ENCODE data around the gene KLHDC1. TPM values are rescaled to one million over a fixed set of nuclear protein-coding genes. Genes with fewer than 3 reads are reported as not detected.

Gene KLHDC1
- total RNA-seq, 6 experiments from 2014 or later = 0.97 to 1.6 (median 1.2) TPM

DNA sequence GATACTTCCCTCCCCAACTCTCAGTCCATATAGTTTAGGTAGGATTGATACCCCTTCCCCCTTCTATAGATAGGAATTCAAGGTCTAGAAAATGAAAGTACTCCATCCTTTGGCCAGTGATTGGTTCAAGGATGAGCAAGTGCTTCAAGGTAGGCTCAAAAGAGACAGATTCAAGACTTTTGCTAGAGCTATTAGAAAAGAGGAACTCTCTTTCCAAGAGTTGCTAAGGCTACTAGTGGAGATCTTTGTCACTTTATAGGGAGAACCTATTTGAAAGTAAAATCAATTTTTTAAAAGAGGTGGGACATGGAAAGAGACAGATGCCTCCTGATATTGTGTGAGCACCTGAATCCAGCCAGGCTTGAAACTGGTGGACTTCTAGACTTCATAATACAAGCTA, 22.4 kb upstream of the KLHDC1 start:
- H3K36me3 Mint-ChIP-seq (ENCODE audit: low read depth) = peaks cover 20% of the 10 kb centered on the region; the same call in 1 of the 2 replicates
- no peaks in the 10 kb centered on the region for H3K27me3 Mint-ChIP-seq (ENCODE audit: insufficient read depth)
- H3K4me3 Mint-ChIP-seq = no peak overlapping the region
- H3K9me3 Mint-ChIP-seq = no peaks in the 10 kb centered on the region
- TF ChIP-seq, protein P1, sequence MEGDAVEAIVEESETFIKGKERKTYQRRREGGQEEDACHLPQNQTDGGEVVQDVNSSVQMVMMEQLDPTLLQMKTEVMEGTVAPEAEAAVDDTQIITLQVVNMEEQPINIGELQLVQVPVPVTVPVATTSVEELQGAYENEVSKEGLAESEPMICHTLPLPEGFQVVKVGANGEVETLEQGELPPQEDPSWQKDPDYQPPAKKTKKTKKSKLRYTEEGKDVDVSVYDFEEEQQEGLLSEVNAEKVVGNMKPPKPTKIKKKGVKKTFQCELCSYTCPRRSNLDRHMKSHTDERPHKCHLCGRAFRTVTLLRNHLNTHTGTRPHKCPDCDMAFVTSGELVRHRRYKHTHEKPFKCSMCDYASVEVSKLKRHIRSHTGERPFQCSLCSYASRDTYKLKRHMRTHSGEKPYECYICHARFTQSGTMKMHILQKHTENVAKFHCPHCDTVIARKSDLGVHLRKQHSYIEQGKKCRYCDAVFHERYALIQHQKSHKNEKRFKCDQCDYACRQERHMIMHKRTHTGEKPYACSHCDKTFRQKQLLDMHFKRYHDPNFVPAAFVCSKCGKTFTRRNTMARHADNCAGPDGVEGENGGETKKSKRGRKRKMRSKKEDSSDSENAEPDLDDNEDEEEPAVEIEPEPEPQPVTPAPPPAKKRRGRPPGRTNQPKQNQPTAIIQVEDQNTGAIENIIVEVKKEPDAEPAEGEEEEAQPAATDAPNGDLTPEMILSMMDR (IDR thresholded peaks at IDR 0.05) = no peak
- H3K4me1 Mint-ChIP-seq (ENCODE audit: low read depth) = no peaks in the 10 kb centered on the region
- H3K27ac Mint-ChIP-seq = no peak overlapping the region
- no peak for DNase-seq

- no peak overlapping the region for H3K4me3 Mint-ChIP-seq
- no peaks in the 10 kb centered on the region for H3K9me3 Mint-ChIP-seq
- TF ChIP-seq, protein P1 (IDR thresholded peaks at IDR 0.05) = no peak
- H3K36me3 Mint-ChIP-seq (ENCODE audit: low read depth) = peaks cover 20% of the 10 kb centered on the region; the same call in 1 of the 2 replicates
- H3K27me3 Mint-ChIP-seq (ENCODE audit: insufficient read depth) = no peaks in the 10 kb centered on the region
- no peak for DNase-seq
- no peaks in the 10 kb centered on the region for H3K4me1 Mint-ChIP-seq (ENCODE audit: low read depth)
- H3K27ac Mint-ChIP-seq = no peak overlapping the region
These were observed 19.3 kb upstream of the KLHDC1 start for GRCh38 chr14:49673586-49673985.

- Mint-ChIP-seq H3K9me3 (no peaks in the 10 kb centered on the region), H3K4me1 (ENCODE audit: low read depth) (peaks cover 12% of the 10 kb centered on the region), H3K36me3 (ENCODE audit: low read depth) (peaks cover 22% of the 10 kb centered on the region; the same call in 1 of the 2 replicates), H3K27me3 (ENCODE audit: insufficient read depth) (no peaks in the 10 kb centered on the region), H3K27ac (no peak overlapping the region), H3K4me3 (no peak overlapping the region)
- TF ChIP-seq, protein P1 (IDR thresholded peaks at IDR 0.05) = peak; percentile 50
- no peak for DNase-seq
These were observed 15.3 kb upstream of the KLHDC1 start for GRCh38 chr14:49677643-49678042.

GRCh38 chr14:49679271-49679670, 13.6 kb upstream of the KLHDC1 start:
- DNase-seq = peak; percentile 38
- no peaks in the 10 kb centered on the region for H3K27me3 Mint-ChIP-seq (ENCODE audit: insufficient read depth)

DNA sequence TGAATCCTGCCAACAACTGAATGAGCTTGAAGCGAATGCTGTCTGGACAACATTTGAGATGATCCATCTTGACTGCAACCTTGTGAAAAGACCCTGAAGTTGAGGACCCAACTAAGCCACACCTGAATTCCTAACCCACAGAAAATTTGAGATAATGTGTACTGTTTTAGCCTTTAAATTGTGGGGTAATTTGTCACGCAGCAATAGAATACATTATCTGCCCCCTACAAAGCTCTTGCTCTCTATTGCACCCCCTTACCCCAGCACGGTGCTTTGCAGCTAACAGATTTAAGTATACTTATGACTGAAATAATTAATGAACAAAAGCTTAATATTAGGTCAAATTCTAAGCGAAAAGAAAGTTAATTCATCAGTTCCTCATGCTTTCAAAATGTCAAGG, 6.5 kb upstream of the KLHDC1 start:
- H3K27me3 Mint-ChIP-seq (ENCODE audit: insufficient read depth) = no peaks in the 10 kb centered on the region
- TF ChIP-seq, protein P1 (IDR thresholded peaks at IDR 0.05) = no peak
- peak overlapping the region; percentile 34; the same call in 1 of the 2 replicates for H3K27ac Mint-ChIP-seq
- no peaks in the 10 kb centered on the region for H3K9me3 Mint-ChIP-seq
- H3K4me3 Mint-ChIP-seq = peak overlapping the region; percentile 85
- no peak for DNase-seq
- peaks cover 9% of the 10 kb centered on the region; the same call in 1 of the 2 replicates for H3K36me3 Mint-ChIP-seq (ENCODE audit: low read depth)
- H3K4me1 Mint-ChIP-seq (ENCODE audit: low read depth) = peaks cover 18% of the 10 kb centered on the region

More at GRCh38 chr14:49679271-49679670, 13.6 kb upstream of the KLHDC1 start:
- peaks cover 12% of the 10 kb centered on the region for H3K4me1 Mint-ChIP-seq (ENCODE audit: low read depth)
- TF ChIP-seq, protein P1 (IDR thresholded peaks at IDR 0.05) = no peak
- H3K27ac Mint-ChIP-seq = peak overlapping the region; percentile 53
- no peaks in the 10 kb centered on the region for H3K9me3 Mint-ChIP-seq
- H3K36me3 Mint-ChIP-seq (ENCODE audit: low read depth) = peaks cover 8% of the 10 kb centered on the region; the same call in 1 of the 2 replicates
- H3K4me3 Mint-ChIP-seq = no peak overlapping the region
